HG03521 (cell line): ENCODE results near the gene DAAM2.

Source experiments
- ATAC-seq: cut with Tn5 transposase; IDR thresholded peaks from one replicate; pipeline ENCODE4 v1.9.1; 2021; ENCODE audit warnings: mild to moderate bottlenecking, moderate library complexity; ENCODE audit not compliant: unreplicated experiment

Gene DAAM2

GRCh38 chr6:39816747-39817146 lies 24.6 kb downstream of the DAAM2 start:
- no peak for ATAC-seq

- no peak for ATAC-seq
These were observed 26.5 kb downstream of the DAAM2 start for GRCh38 chr6:39818695-39819094.

GRCh38 chr6:39819228-39819627 lies 27.1 kb downstream of the DAAM2 start:
- no peak for ATAC-seq

- no peak for ATAC-seq
These were observed 27.5 kb downstream of the DAAM2 start for GRCh38 chr6:39819676-39820075.

GRCh38 chr6:39820553-39820952 lies 28.4 kb downstream of the DAAM2 start:
- ATAC-seq, result no peak

- no peak for ATAC-seq
These were observed 29.0 kb downstream of the DAAM2 start for GRCh38 chr6:39821046-39821740.

GRCh38 chr6:39821742-39822532 lies 29.8 kb downstream of the DAAM2 start:
- no peak for ATAC-seq

GRCh38 chr6:39822846-39823815 lies 31.0 kb downstream of the DAAM2 start:
- no peak for ATAC-seq

- ATAC-seq, result no peak
These were observed 32.1 kb downstream of the DAAM2 start for GRCh38 chr6:39824030-39824926.

GRCh38 chr6:39829331-39829730 lies 37.2 kb downstream of the DAAM2 start:
- no peak for ATAC-seq

- no peak for ATAC-seq
These were observed 38.3 kb downstream of the DAAM2 start for GRCh38 chr6:39830444-39830843.

GRCh38 chr6:39831701-39832100 lies 39.5 kb downstream of the DAAM2 start:
- no peak for ATAC-seq

GRCh38 chr6:39834278-39834677 lies 42.1 kb downstream of the DAAM2 start:
- ATAC-seq, result no peak

- no peak for ATAC-seq
These were observed 42.7 kb downstream of the DAAM2 start for GRCh38 chr6:39834866-39835265.

GRCh38 chr6:39835821-39836295 lies 43.7 kb downstream of the DAAM2 start:
- no peak for ATAC-seq

- ATAC-seq, result no peak
These were observed 44.4 kb downstream of the DAAM2 start for GRCh38 chr6:39836606-39837005.

- ATAC-seq, result no peak
These were observed 47.3 kb downstream of the DAAM2 start for GRCh38 chr6:39839445-39839844.

- no peak for ATAC-seq
These were observed 48.6 kb downstream of the DAAM2 start for GRCh38 chr6:39840781-39841180.

GRCh38 chr6:39841291-39841690 lies 49.1 kb downstream of the DAAM2 start:
- ATAC-seq, result no peak

GRCh38 chr6:39841923-39842322 lies 49.7 kb downstream of the DAAM2 start:
- no peak for ATAC-seq
